A673 (cell line): ENCODE measurements around the gene MRPL45.

ENCODE experiments used
- EZH2 ChIP-seq: fragments of 200-600 bp; sonication (generic); IDR thresholded peaks from 2 replicates; pipeline ENCODE4 v1.6.1; 2017; ENCODE audit warnings: borderline replicate concordance, low read depth, mild to moderate bottlenecking, mixed read lengths, antibody characterized with exemption, low read length; ENCODE audit not compliant: poor library complexity, severe bottlenecking
- TF ChIP-seq, protein P1 (sequence below): fragments of 300-800, 200-600 bp; sonication (generic); conservative IDR thresholded peaks from 2 replicates; pipeline ENCODE4 v1.5.1; 2017; ENCODE audit warnings: low read depth, mild to moderate bottlenecking, antibody characterized with exemption, low read length, moderate library complexity, mixed read lengths

DNA sequence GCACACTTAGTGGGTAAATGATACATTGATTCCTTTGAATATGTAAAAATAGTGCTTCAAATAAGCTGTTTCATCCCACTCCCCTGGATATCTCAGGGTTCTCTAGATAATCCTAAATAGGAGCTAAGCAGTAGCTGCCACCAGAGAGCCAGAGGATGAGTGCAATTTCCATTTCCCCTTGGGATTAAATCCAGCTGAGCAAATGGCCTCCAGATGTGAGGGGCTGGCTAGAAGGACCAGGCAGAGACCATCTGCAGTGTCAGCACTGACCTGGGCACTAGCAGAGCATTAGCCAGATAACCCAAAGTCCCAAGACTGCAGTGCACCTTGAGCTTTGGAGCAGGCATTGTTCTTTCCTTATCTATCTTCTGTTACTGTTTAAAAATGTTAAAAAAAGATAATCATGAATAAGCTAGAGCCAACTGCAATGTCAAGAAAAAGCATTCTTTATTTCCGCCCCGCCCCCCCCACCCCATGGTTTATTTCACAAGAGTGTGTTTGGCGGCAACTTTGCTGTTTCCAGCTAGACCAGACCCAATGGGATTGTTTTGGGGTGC is 27.3 kb downstream of the MRPL45 start:
- TF ChIP-seq, protein P1, sequence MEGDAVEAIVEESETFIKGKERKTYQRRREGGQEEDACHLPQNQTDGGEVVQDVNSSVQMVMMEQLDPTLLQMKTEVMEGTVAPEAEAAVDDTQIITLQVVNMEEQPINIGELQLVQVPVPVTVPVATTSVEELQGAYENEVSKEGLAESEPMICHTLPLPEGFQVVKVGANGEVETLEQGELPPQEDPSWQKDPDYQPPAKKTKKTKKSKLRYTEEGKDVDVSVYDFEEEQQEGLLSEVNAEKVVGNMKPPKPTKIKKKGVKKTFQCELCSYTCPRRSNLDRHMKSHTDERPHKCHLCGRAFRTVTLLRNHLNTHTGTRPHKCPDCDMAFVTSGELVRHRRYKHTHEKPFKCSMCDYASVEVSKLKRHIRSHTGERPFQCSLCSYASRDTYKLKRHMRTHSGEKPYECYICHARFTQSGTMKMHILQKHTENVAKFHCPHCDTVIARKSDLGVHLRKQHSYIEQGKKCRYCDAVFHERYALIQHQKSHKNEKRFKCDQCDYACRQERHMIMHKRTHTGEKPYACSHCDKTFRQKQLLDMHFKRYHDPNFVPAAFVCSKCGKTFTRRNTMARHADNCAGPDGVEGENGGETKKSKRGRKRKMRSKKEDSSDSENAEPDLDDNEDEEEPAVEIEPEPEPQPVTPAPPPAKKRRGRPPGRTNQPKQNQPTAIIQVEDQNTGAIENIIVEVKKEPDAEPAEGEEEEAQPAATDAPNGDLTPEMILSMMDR, result no peak
- no peak for TF ChIP-seq EZH2
